IMR-90 (cell line): ENCODE measurements around the gene ADAMTSL2. TPM values are rescaled to one million over a fixed set of nuclear protein-coding genes. Genes with fewer than 3 reads are reported as not detected.

Experiments
- ATAC-seq: fragments of 200-7000 bp; cut with Tn5 transposase; 2 replicates; pipeline ENCODE4 v1.9.1; 2020; ENCODE audit warnings: low read depth, mild to moderate bottlenecking, moderate library complexity
- BruUV-seq: library from RNA; stranded (reverse); fragments of 400-500 nt; replicated peaks from 2 replicates; lab custom pipeline; 2021; lab: Mats Ljungman, UMichigan
- CTCF ChIA-PET: fragments of 300-600 bp; formaldehyde crosslinking; extraction: SDS; loops from one replicate; lab custom pipeline; 2021; ENCODE audit warnings: antibody characterized with exemption; lab: Yijun Ruan, JAX
- POLR2A ChIA-PET: fragments of 300-600 bp; sonication (Branson Sonifier 250); formaldehyde crosslinking; loops from one replicate; lab custom pipeline; 2022; ENCODE audit warnings: antibody characterized with exemption; ENCODE audit not compliant: unreplicated experiment; lab: Charles Lee
- DNase-seq: peaks from one replicate; pipeline ENCODE4 v3.0.0; 2013
- H2AFZ ChIP-seq: replicated peaks from 2 replicates; pipeline ENCODE3; 2013; ENCODE audit warnings: low read length, mild to moderate bottlenecking; ENCODE audit not compliant: poor library complexity
- H2AK5ac ChIP-seq: 2 replicates; pipeline ENCODE4 v1.6.1; 2013; ENCODE audit warnings: low read depth, low read length, inconsistent platforms
- H2AK9ac ChIP-seq: replicated peaks from 2 replicates; pipeline ENCODE3; 2013; ENCODE audit warnings: mild to moderate bottlenecking, low read depth, low read length, moderate library complexity; ENCODE audit not compliant: poor library complexity
- H2BK120ac ChIP-seq: 2 replicates; pipeline ENCODE4 v1.6.1; 2013; ENCODE audit warnings: low read depth, low read length, inconsistent platforms
- H2BK15ac ChIP-seq: 3 replicates; pipeline ENCODE4 v1.6.1; 2013; ENCODE audit warnings: low read depth, low read length, inconsistent platforms
- H2BK20ac ChIP-seq: 2 replicates; pipeline ENCODE4 v1.6.1; 2013; ENCODE audit warnings: low read depth, mild to moderate bottlenecking, inconsistent platforms, low read length, moderate library complexity
- H2BK5ac ChIP-seq: 2 replicates; pipeline ENCODE4 v1.6.1; 2013; ENCODE audit warnings: mild to moderate bottlenecking, low read depth, low read length, inconsistent platforms; ENCODE audit not compliant: poor library complexity, severe bottlenecking
- H3K14ac ChIP-seq: replicated peaks from 2 replicates; pipeline ENCODE4 v1.6.1; 2013; ENCODE audit warnings: low read depth, low read length, inconsistent platforms
- H3K18ac ChIP-seq: 2 replicates; pipeline ENCODE4 v1.6.1; 2013; ENCODE audit warnings: low read depth, low read length, control low read depth
- H3K23ac ChIP-seq: 2 replicates; pipeline ENCODE4 v1.6.1; 2013; ENCODE audit warnings: low read depth, low read length, inconsistent platforms
- H3K27ac ChIP-seq: 2 replicates; pipeline ENCODE4 v1.5.1; 2013; ENCODE audit warnings: mild to moderate bottlenecking, control low read depth, low read length; ENCODE audit not compliant: insufficient read depth
- H3K27me3 ChIP-seq: 2 replicates; pipeline ENCODE4 v1.6.1; 2013; ENCODE audit warnings: low read length; ENCODE audit not compliant: control insufficient read depth, insufficient read depth
- H3K36me3 ChIP-seq: 2 replicates; pipeline ENCODE4 v1.6.1; 2013; ENCODE audit warnings: low read length, mixed read lengths; ENCODE audit not compliant: control insufficient read depth, insufficient read depth
- H3K4ac ChIP-seq: 2 replicates; pipeline ENCODE4 v1.6.1; 2013; ENCODE audit warnings: low read depth, low read length, inconsistent platforms
- H3K4me1 ChIP-seq: 2 replicates; pipeline ENCODE4 v1.6.1; 2013; ENCODE audit warnings: low read length, mixed read lengths; ENCODE audit not compliant: control insufficient read depth, insufficient read depth
- H3K4me2 ChIP-seq: 2 replicates; pipeline ENCODE4 v1.6.1; 2013; ENCODE audit warnings: low read depth, mild to moderate bottlenecking, control low read depth, low read length, moderate library complexity
- H3K4me3 ChIP-seq: 2 replicates; pipeline ENCODE4 v1.5.1; 2013; ENCODE audit warnings: low read depth, mild to moderate bottlenecking, control low read depth, low read length, moderate library complexity; ENCODE audit not compliant: insufficient read depth
- H3K56ac ChIP-seq: 2 replicates; pipeline ENCODE4 v1.6.1; 2013; ENCODE audit warnings: low read length, inconsistent platforms; ENCODE audit not compliant: insufficient read depth; ENCODE audit errors: extremely low read depth
- H3K79me1 ChIP-seq, 2 experiments: 2 replicates each; pipeline ENCODE4 v1.6.1; 2013; ENCODE audit warnings: low read length in 2 of 2, inconsistent platforms in 1 of 2, low read depth in 1 of 2
- H3K9ac ChIP-seq: 2 replicates; pipeline ENCODE4 v1.6.1; 2013; ENCODE audit warnings: low read depth, low read length, control low read depth
- H3K9me1 ChIP-seq: 2 replicates; pipeline ENCODE4 v1.6.1; 2013; ENCODE audit warnings: low read length, inconsistent platforms; ENCODE audit not compliant: insufficient read depth
- H3K9me3 ChIP-seq: 2 replicates; pipeline ENCODE4 v1.6.1; 2013; ENCODE audit warnings: low read length; ENCODE audit not compliant: control insufficient read depth, insufficient read depth
- H4K20me1 ChIP-seq: 2 replicates; pipeline ENCODE4 v1.6.1; 2013; ENCODE audit warnings: low read length, inconsistent platforms; ENCODE audit not compliant: insufficient read depth
- H4K5ac ChIP-seq: 2 replicates; pipeline ENCODE4 v1.6.1; 2013; ENCODE audit warnings: mild to moderate bottlenecking, low read depth, low read length, control low read depth
- H4K8ac ChIP-seq, 2 experiments: 2 replicates each; pipeline ENCODE4 v1.6.1; 2013; ENCODE audit warnings: low read depth in 2 of 2, low read length in 2 of 2, control low read depth in 1 of 2, inconsistent platforms in 1 of 2
- H4K91ac ChIP-seq: 2 replicates; pipeline ENCODE4 v1.6.1; 2013; ENCODE audit warnings: low read depth, low read length, inconsistent platforms; ENCODE audit not compliant: insufficient read depth
- BHLHE40 ChIP-seq: fragments of 150-350 bp; IDR thresholded peaks from 2 replicates; pipeline ENCODE4 v1.6.1; 2016; ENCODE audit warnings: mild to moderate bottlenecking, low read depth, low read length
- CHD1 ChIP-seq: IDR thresholded peaks from 2 replicates; pipeline ENCODE4 v1.6.1; 2012; ENCODE audit warnings: low read depth, low read length, improper control_type of control experiment
- CTCF ChIP-seq: conservative IDR thresholded peaks from 2 replicates; pipeline ENCODE4 v1.5.1; 2012; ENCODE audit warnings: mild to moderate bottlenecking, low read depth, low read length, improper control_type of control experiment
- ELK1 ChIP-seq: fragments of 150-350 bp; IDR thresholded peaks from 2 replicates; pipeline ENCODE4 v1.6.1; 2016; ENCODE audit warnings: low read depth, mild to moderate bottlenecking, low read length, moderate library complexity, borderline replicate concordance
- FOS ChIP-seq: fragments of 150-350 bp; IDR thresholded peaks from 2 replicates; pipeline ENCODE4 v1.6.1; 2016; ENCODE audit warnings: low read depth, low read length
- MAZ ChIP-seq: IDR thresholded peaks from 2 replicates; pipeline ENCODE4 v1.6.1; 2012; ENCODE audit warnings: low read depth, mild to moderate bottlenecking, low read length, improper control_type of control experiment, moderate library complexity, borderline replicate concordance
- MXI1 ChIP-seq: IDR thresholded peaks from 2 replicates; pipeline ENCODE4 v1.6.1; 2012; ENCODE audit warnings: low read depth, mild to moderate bottlenecking, low read length, moderate library complexity, borderline replicate concordance
- POLR2A ChIP-seq: IDR thresholded peaks from 2 replicates; pipeline ENCODE4 v1.6.1; 2012; ENCODE audit warnings: mild to moderate bottlenecking, low read depth, low read length
- RAD21 ChIP-seq: IDR thresholded peaks from 2 replicates; pipeline ENCODE4 v1.6.1; 2012; ENCODE audit warnings: low read length, improper control_type of control experiment
- RCOR1 ChIP-seq: IDR thresholded peaks from 2 replicates; pipeline ENCODE4 v1.6.1; 2012; ENCODE audit warnings: mild to moderate bottlenecking, low read length, improper control_type of control experiment; ENCODE audit not compliant: insufficient replicate concordance
- RFX5 ChIP-seq: IDR thresholded peaks from 2 replicates; pipeline ENCODE4 v1.8.0; 2012; ENCODE audit warnings: low read depth, mild to moderate bottlenecking, low read length, moderate library complexity
- SMC3 ChIP-seq: fragments of 150-350 bp; IDR thresholded peaks from 2 replicates; pipeline ENCODE4 v1.6.1; 2016; ENCODE audit warnings: low read depth, mild to moderate bottlenecking, antibody characterized with exemption, low read length, moderate library complexity
- USF2 ChIP-seq: fragments of 150-350 bp; IDR thresholded peaks from 2 replicates; pipeline ENCODE4 v1.6.1; 2017; ENCODE audit warnings: mild to moderate bottlenecking, antibody characterized with exemption, low read length, low read depth
- WGBS, 2 experiments: methylation state at CpG; one replicate each; pipeline versions ENCODE4 v1.1.5 to v1.1.7; 2013; ENCODE audit warnings: missing lambda C conversion rate in 2 of 2; ENCODE audit not compliant: insufficient read length in 1 of 2; ENCODE audit errors: extremely low coverage in 2 of 2; 5-methylcytosine and 5-hydroxymethylcytosine counted together
- dilution Hi-C: fragments of 300-500 bp; cut with HindIII; formaldehyde crosslinking; loops from one replicate; pipeline ENCODE4 v1.14.3; 2018; ENCODE audit warnings: low sequenced_read_pairs; ENCODE audit not compliant: unreplicated experiment
- in situ Hi-C: fragments of 300-500 bp; cut with MboI; formaldehyde crosslinking; loops from 3 replicates; pipeline ENCODE4 v1.14.3; 2019; ENCODE audit warnings: low sequenced_read_pairs, inconsistent platforms, mixed read lengths
- intact Hi-C: fragments of 100-400 bp; cut with micrococcal nuclease; formaldehyde crosslinking; loops from 2 replicates; pipeline ENCODE4 v1.10.0; 2022
- polyA plus RNA-seq, 3 experiments: library from polyadenylated mRNA; depleted of rRNA; stranded (reverse); fragments of >200 nt; gene quantifications; 2 replicates each; pipeline ENCODE4 v1.2.3, GENCODE V29; 2012; ENCODE audit warnings: low replicate concordance in 1 of 3
- total RNA-seq: library from RNA; depleted of rRNA; stranded (reverse); fragments of >200 nt; gene quantifications from 2 replicates; pipeline ENCODE4 v1.2.3, GENCODE V29; 2012

Gene ADAMTSL2
- total and polyA plus RNA-seq, 2 of the 4 experiments (the other 2 are of a cell fraction), result not detected

GRCh38 chr9:133622555-133622954 is 88.1 kb downstream of the ADAMTSL2 start:
- in situ Hi-C loops, result no loop called here
- Histone ChIP-seq H3K9ac (no peak overlapping the region), H2BK20ac (no peak overlapping the region), H3K27ac (no peak overlapping the region), H3K4me2 (no peak overlapping the region), H4K91ac (no peak overlapping the region), H3K18ac (no peak overlapping the region), H3K4me1 (no peaks in the 10 kb centered on the region), H3K23ac (no peak overlapping the region), H4K5ac (no peak overlapping the region), H2AK9ac (no peak overlapping the region), H2AFZ (no peak overlapping the region), H4K20me1 (no peaks in the 10 kb centered on the region), H4K8ac (no peak overlapping the region), H2BK5ac (no peak overlapping the region), H3K36me3 (no peaks in the 10 kb centered on the region), H3K14ac (no peak overlapping the region), H3K4me3 (no peak overlapping the region), H2BK15ac (no peak overlapping the region), H3K27me3 (peaks cover 27% of the 10 kb centered on the region), H3K79me1 (no peaks in the 10 kb centered on the region), H2BK120ac (no peak overlapping the region), H2AK5ac (no peak overlapping the region), H3K56ac (no peak overlapping the region), H3K9me3 (peaks cover 6% of the 10 kb centered on the region), H3K9me1 (no peaks in the 10 kb centered on the region), H3K4ac (no peak overlapping the region)
- ATAC-seq (no peak), DNase-seq (no peak)
- no CpG with 5 or more reads among the region's 5 CpGs for WGBS, 2 experiments
- TF ChIP-seq RFX5 (no peak), ELK1 (no peak), USF2 (no peak), POLR2A (no peak), RAD21 (no peak), SMC3 (no peak), MXI1 (no peak), BHLHE40 (no peak), MAZ (no peak), RCOR1 (no peak), FOS (no peak), CTCF (no peak), CHD1 (no peak)
- ChIA-PET POLR2A (no interaction called here), CTCF (no interaction called here)
- BruUV-seq, result no TSS peak
- dilution Hi-C loops, result no loop called here
- intact Hi-C loops, result no loop called here
